A549 (cell line): ENCODE data around the gene GHITM. TPM values are rescaled to one million over a fixed set of nuclear protein-coding genes. Genes with fewer than 3 reads are reported as not detected.

Experiments used
- ATAC-seq, 2 experiments: fragments of 200-7000 bp in 1 of 2; fragments of >200 bp in 1 of 2; cut with Nextera tagmentation in 1 of 2; cut with Tn5 transposase in 1 of 2; 3 replicates each; pipeline versions ENCODE4 v1.8.0 to v1.9.1; 2018 to 2020; ENCODE audit warnings: mild to moderate bottlenecking in 1 of 2, moderate library complexity in 1 of 2
- CTCF ChIA-PET: fragments of 300-600 bp; sonication (Branson Sonifier 250); formaldehyde crosslinking; extraction: SDS; loops from one replicate; lab custom pipeline; 2021; ENCODE audit warnings: antibody characterized with exemption, inconsistent platforms; lab: Yijun Ruan, JAX
- POLR2A ChIA-PET: fragments of 350-600 bp; formaldehyde crosslinking; extraction: SDS; loops from one replicate; lab custom pipeline; 2021; ENCODE audit warnings: antibody characterized with exemption, inconsistent platforms; lab: Yijun Ruan, JAX
- DNase-seq, 2 experiments: peaks; one replicate each; pipeline versions ENCODE4 v3.0.0 to v3.0.0-alpha.2; 2011 to 2016; ENCODE audit warnings: low read depth in 1 of 2, low spot score in 1 of 2
- FAIRE-seq: peaks from 2 replicates; lab custom pipeline; 2011; peaks lifted over from hg19 to GRCh38; lab: Jason Lieb, UNC
- H3K27ac ChIP-seq, 2 experiments: fragments of >200 bp; sonication (Bioruptor Twin); formaldehyde crosslinking; 3 replicates each; pipeline ENCODE4 v1.5.1; 2016 to 2017
- H3K4me1 ChIP-seq: fragments of >200 bp; sonication (Bioruptor Twin); formaldehyde crosslinking; 3 replicates; pipeline ENCODE4 v1.6.1; 2016
- H3K4me2 ChIP-seq: fragments of >200 bp; sonication (Bioruptor Twin); formaldehyde crosslinking; 3 replicates; pipeline ENCODE4 v1.6.1; 2016
- H3K4me3 ChIP-seq: fragments of >200 bp; sonication (Bioruptor Twin); formaldehyde crosslinking; 3 replicates; pipeline ENCODE4 v1.5.1; 2016
- H3K9me3 ChIP-seq: fragments of >200 bp; sonication (Bioruptor Twin); formaldehyde crosslinking; 3 replicates; pipeline ENCODE4 v1.6.1; 2016
- ATOH8 ChIP-seq: fragments of 250-450 bp; sonication (Bioruptor Pico); IDR thresholded peaks from 2 replicates; pipeline ENCODE4 v1.5.0; 2020; ENCODE audit warnings: low read depth, mild to moderate bottlenecking, moderate library complexity
- BHLHE40 ChIP-seq: IDR thresholded peaks from 2 replicates; pipeline ENCODE4 v1.6.1; 2012; ENCODE audit warnings: low read depth, low read length, inconsistent platforms
- CHD2 ChIP-seq: fragments of 150-350 bp; IDR thresholded peaks from 2 replicates; pipeline ENCODE4 v1.6.1; 2014; ENCODE audit warnings: low read length; ENCODE audit not compliant: partially characterized antibody
- CTCF ChIP-seq: fragments of >200 bp; sonication (Bioruptor Twin); formaldehyde crosslinking; IDR thresholded peaks from 3 replicates; pipeline ENCODE4 v1.5.1; 2016
- E2F6 ChIP-seq: IDR thresholded peaks from 2 replicates; pipeline ENCODE4 v1.6.1; 2012; ENCODE audit warnings: low read depth, borderline replicate concordance
- ELK1 ChIP-seq: fragments of 150-350 bp; IDR thresholded peaks from 2 replicates; pipeline ENCODE4 v1.6.1; 2014; ENCODE audit warnings: low read depth, mild to moderate bottlenecking, low read length
- HMGXB4 ChIP-seq: fragments of 250-450 bp; sonication (Bioruptor Pico); IDR thresholded peaks from 2 replicates; pipeline ENCODE4 v1.5.0; 2021; ENCODE audit warnings: mild to moderate bottlenecking, moderate library complexity, borderline replicate concordance
- JUN ChIP-seq, 2 experiments: fragments of >200 bp; sonication (Bioruptor Twin); formaldehyde crosslinking; IDR thresholded peaks; 2 replicates in 1 of 2; 3 replicates in 1 of 2; pipeline ENCODE4 v1.6.1; 2016 to 2017
- KDM1A ChIP-seq: fragments of 200-600 bp; sonication (generic); IDR thresholded peaks from 2 replicates; pipeline ENCODE4 v1.6.1; 2016; ENCODE audit warnings: low read depth, mild to moderate bottlenecking
- MAFK ChIP-seq: fragments of 450-650 bp; IDR thresholded peaks from 2 replicates; pipeline ENCODE4 v1.6.1; 2014; ENCODE audit not compliant: partially characterized antibody
- MAZ ChIP-seq: fragments of 150-350 bp; IDR thresholded peaks from 2 replicates; pipeline ENCODE4 v1.6.1; 2014; ENCODE audit warnings: antibody characterized with exemption, low read depth, low read length, borderline replicate concordance
- MYC ChIP-seq: IDR thresholded peaks from 2 replicates; pipeline ENCODE4 v1.6.1; 2012; ENCODE audit warnings: mild to moderate bottlenecking, inconsistent platforms, low read length, improper control_type of control experiment, borderline replicate concordance
- NPAS2 ChIP-seq: fragments of 250-450 bp; sonication (Bioruptor Pico); IDR thresholded peaks from 2 replicates; pipeline ENCODE4 v1.8.0; 2022; ENCODE audit warnings: mild to moderate bottlenecking, moderate library complexity, borderline replicate concordance
- RARB ChIP-seq: fragments of 250-450 bp; sonication (Bioruptor Pico); IDR thresholded peaks from 2 replicates; pipeline ENCODE4 v1.8.0; 2021; ENCODE audit warnings: mild to moderate bottlenecking, moderate library complexity
- RCOR1 ChIP-seq: fragments of 150-350 bp; IDR thresholded peaks from 2 replicates; pipeline ENCODE4 v1.6.1; 2014; ENCODE audit warnings: antibody characterized with exemption, low read length, low read depth
- RNF2 ChIP-seq: fragments of 200-600 bp; sonication (generic); IDR thresholded peaks from 2 replicates; pipeline ENCODE4 v1.6.1; 2016; ENCODE audit warnings: low read depth, mild to moderate bottlenecking, antibody characterized with exemption, moderate library complexity, borderline replicate concordance
- SMC3 ChIP-seq: fragments of >200 bp; sonication (Bioruptor Twin); formaldehyde crosslinking; IDR thresholded peaks from 3 replicates; pipeline ENCODE4 v1.6.1; 2018; ENCODE audit warnings: inconsistent platforms
- SREBF2 ChIP-seq: fragments of 450-650 bp; IDR thresholded peaks from 2 replicates; pipeline ENCODE4 v1.6.1; 2014; ENCODE audit warnings: mild to moderate bottlenecking, moderate library complexity
- TP53 ChIP-seq: fragments of 250-450 bp; sonication (Bioruptor Pico); IDR thresholded peaks from 2 replicates; pipeline ENCODE4 v1.5.0; 2021; ENCODE audit warnings: mild to moderate bottlenecking, moderate library complexity
- ZC3H11A ChIP-seq: fragments of 450-650 bp; IDR thresholded peaks from 2 replicates; pipeline ENCODE4 v1.6.1; 2014; ENCODE audit warnings: antibody characterized with exemption, mild to moderate bottlenecking
- ZNF302 ChIP-seq: fragments of 250-450 bp; sonication (Bioruptor Pico); IDR thresholded peaks from 2 replicates; pipeline ENCODE4 v1.9.0; 2021; ENCODE audit warnings: inconsistent platforms, mild to moderate bottlenecking, moderate library complexity
- ZSCAN20 ChIP-seq: fragments of 250-450 bp; sonication (Bioruptor Pico); IDR thresholded peaks from 2 replicates; pipeline ENCODE4 v1.8.0; 2022; ENCODE audit warnings: mild to moderate bottlenecking, moderate library complexity
- WGBS: methylation state at CpG from one replicate; pipeline ENCODE4 v1.1.6; 2017; ENCODE audit errors: missing lambda C conversion rate; 5-methylcytosine and 5-hydroxymethylcytosine counted together
- polyA plus RNA-seq, 4 experiments: library from polyadenylated mRNA; depleted of rRNA in 3 of 4; stranded (reverse); fragments of >200 nt; fragmentation: RNase III in 1 of 4; extraction: RNeasy Plus Mini Kit Qiagen cat#74134 plus additional on column Dnase treatment in 1 of 4; gene quantifications; 2 replicates in 3 of 4; 3 replicates in 1 of 4; pipeline ENCODE4 v1.2.3, GENCODE V29; 2011 to 2017

GHITM gene
- polyA plus RNA-seq, 2 of the 4 experiments (the other 2 are of a cell fraction): 220 to 360 TPM

GRCh38 chr10:84188815-84189214 is 49.5 kb downstream of the GHITM start:
- DNase-seq (no peak), ATAC-seq (no peak), FAIRE-seq (no peak)
- Histone ChIP-seq H3K9me3 (no peaks in the 10 kb centered on the region), H3K4me1 (no peaks in the 10 kb centered on the region), H3K4me3 (no peak overlapping the region), H3K27ac (no peak overlapping the region), H3K4me2 (no peak overlapping the region)
- no peak for TF ChIP-seq MAZ
- no peak for TF ChIP-seq HMGXB4
- TF ChIP-seq RCOR1: no peak
- TF ChIP-seq CHD2: no peak
- TF ChIP-seq RARB (CRISPR knock-in tag): no peak
- no peak for TF ChIP-seq ZSCAN20 (CRISPR knock-in tag)
- no peak for TF ChIP-seq RNF2
- no peak for TF ChIP-seq SREBF2
- no peak for TF ChIP-seq ELK1
- no peak for TF ChIP-seq ZC3H11A
- TF ChIP-seq NPAS2 (CRISPR knock-in tag): no peak
- TF ChIP-seq TP53 (CRISPR knock-in tag): no peak
- TF ChIP-seq ATOH8: no peak
- TF ChIP-seq JUN (IDR thresholded peaks at IDR 0.05): no peak
- no peak for TF ChIP-seq KDM1A
- no peak for TF ChIP-seq SMC3
- no peak for TF ChIP-seq E2F6
- TF ChIP-seq CTCF: no peak
- no peak for TF ChIP-seq MAFK
- ChIA-PET POLR2A (no interaction called here), CTCF (interaction anchor here (0.9 to 1.0 kb wide), 2 partner anchors 17 to 76 kb away, joined by 3 read pairs; no protein-coding TSS in a partner anchor)
- 26% methylated on average over 3 of the region's 3 CpGs for WGBS

GRCh38 chr10:84190621-84191020 is 51.3 kb downstream of the GHITM start:
- no peak for TF ChIP-seq ZNF302 (CRISPR knock-in tag)
- no peak for TF ChIP-seq MYC
- TF ChIP-seq CHD2: no peak
- no peak for TF ChIP-seq BHLHE40
- Histone ChIP-seq H3K9me3 (no peaks in the 10 kb centered on the region), H3K4me2 (no peak overlapping the region), H3K4me3 (no peak overlapping the region), H3K27ac (no peak overlapping the region), H3K4me1 (no peaks in the 10 kb centered on the region)
- FAIRE-seq (no peak), DNase-seq (no peak), ATAC-seq (no peak)
- CTCF ChIA-PET: interaction anchor here (1.2 to 1.6 kb wide), 2 partner anchors 8 to 42 kb away, joined by 3 to 6 read pairs; no protein-coding TSS in a partner anchor
- POLR2A ChIA-PET: no interaction called here
- 0% methylated on average over 2 of the region's 3 CpGs for WGBS
